CD4-positive, alpha-beta T cell treated with Interleukin-12 subunit alpha and Interleukin-12 subunit beta, for 1 hour (primary cell): Measurements from ENCODE around the gene HFE.
A peak's percentile ranks its signal among the peaks of the same experiment; 100 is the strongest.
"Not testable (repeated sequence)": the region's sequence is repeated elsewhere in the genome, so short reads cannot be mapped to it uniquely, and the experiment has no call there.

Experiments used
- DNase-seq: peaks from one replicate; pipeline ENCODE4 v3.0.0-alpha.2; 2020

The HFE gene

DNA sequence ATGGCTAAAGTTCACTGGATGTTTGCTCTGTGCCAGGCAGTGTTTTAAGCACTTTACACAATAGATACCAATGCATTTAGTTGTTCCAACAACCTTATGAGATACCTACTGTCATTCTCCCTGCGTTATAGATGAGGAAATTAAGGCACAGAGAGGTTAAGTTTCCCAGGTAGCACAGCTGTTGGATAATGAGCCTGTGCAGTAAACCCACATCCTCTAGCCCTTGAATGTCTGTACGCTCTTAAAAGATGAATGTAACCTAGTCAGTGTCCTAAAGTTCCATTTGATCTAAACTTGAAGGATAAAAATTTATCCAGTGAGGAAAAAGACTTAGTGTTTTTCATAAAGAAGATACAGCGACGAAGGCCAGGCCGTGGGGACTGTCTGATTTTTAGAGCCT, 28.0 kb downstream of the HFE start:
- no peak for DNase-seq

GRCh38 chr6:26116267-26116666, 29.0 kb downstream of the HFE start:
- no peak for DNase-seq

DNA sequence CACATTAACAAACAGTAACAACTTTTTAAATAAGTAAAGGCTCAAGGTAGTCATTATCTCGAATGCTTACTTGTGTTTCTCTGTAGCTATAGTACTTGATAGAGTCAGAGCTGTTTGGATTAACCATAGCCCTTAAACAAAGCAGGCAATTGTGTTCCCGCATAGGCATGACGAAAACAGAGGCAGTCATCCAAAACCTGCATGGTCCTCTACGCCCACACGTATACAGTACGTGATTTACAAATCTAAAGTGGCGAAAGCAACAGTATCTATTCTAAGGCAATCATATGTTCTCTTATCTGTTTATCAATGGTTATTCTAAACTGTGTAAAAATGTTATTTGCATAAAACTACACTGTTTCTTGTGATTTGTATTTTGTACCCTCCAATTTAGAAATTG, 31.8 kb downstream of the HFE start:
- no peak for DNase-seq

GRCh38 chr6:26120115-26120514, 32.9 kb downstream of the HFE start:
- DNase-seq, result not testable (repeated sequence)

- no peak for DNase-seq
These were observed 33.5 kb downstream of the HFE start for GRCh38 chr6:26120807-26121140.

DNA sequence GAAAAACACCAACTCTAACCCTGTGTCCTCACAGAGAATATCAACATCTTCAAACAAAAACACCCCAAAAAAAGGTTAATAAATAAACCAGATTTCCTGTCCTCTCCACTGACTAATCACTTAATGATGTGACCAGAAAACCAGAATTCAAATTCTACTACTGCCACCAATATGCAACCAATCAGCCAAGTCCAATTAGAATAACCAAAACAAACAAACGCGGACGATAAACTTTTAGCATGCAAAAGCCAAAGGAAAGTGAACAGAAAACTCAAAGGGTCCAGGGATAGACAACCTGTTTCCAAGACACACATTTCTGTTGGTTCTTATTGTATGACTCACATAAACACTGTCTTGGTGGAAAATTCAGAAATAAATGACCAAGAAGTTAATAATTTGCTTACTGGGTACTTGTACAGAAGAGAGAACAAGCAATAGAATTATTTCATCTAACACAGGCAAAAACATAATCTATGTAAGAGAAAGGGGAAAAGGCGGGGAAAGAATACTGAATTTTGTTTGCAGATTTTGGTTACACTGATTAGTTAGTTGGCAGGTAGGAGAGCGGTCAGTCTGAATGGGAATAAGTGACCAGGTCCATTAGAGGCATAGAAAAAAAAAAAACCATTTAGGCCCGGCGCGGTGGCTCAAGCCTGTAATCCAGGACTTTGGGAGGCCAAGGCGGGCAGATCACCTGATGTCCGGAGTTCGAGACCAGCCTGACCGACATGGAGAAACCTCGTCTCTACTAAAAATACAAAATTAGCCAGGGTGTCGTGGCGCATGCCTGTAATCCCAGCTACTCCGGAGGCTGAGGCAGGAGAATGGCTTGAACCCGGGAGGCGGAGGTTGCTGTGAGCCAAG, 34.1 kb downstream of the HFE start:
- no peak for DNase-seq

- no peak for DNase-seq
These were observed 34.8 kb downstream of the HFE start for GRCh38 chr6:26122005-26122388.

DNA sequence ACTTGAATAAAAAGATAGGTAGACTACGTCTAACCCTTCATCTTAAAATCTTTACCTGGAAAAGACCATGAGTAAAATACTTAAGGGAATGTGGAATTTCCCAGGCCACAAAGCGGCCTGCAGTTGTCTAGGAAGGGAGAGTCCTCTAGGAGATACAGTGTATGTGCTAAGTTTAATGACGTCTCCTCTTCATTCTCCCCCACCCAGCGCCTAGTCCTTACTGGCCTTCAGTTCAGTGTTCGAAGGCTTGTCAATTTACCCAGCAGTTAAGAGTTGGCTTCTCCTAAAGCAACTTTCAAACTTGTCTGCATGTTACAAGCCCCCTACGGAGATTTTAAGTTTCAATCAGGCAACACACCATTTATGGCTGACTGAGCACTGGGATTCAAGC, 35.2 kb downstream of the HFE start:
- DNase-seq, result no peak

GRCh38 chr6:26122793-26123674, 35.8 kb downstream of the HFE start:
- DNase-seq, result peak; percentile 97

DNA sequence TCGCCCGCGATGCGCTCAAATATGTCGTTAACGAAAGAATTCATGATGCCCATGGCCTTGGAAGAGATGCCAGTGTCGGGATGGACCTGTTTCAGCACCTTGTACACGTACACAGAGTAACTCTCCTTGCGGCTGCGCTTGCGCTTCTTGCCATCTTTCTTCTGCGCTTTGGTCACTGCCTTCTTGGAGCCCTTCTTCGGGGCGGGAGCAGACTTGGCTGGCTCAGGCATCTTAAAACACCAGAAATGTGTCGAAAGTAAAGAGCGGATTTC, 36.4 kb downstream of the HFE start:
- no peak for DNase-seq

DNA sequence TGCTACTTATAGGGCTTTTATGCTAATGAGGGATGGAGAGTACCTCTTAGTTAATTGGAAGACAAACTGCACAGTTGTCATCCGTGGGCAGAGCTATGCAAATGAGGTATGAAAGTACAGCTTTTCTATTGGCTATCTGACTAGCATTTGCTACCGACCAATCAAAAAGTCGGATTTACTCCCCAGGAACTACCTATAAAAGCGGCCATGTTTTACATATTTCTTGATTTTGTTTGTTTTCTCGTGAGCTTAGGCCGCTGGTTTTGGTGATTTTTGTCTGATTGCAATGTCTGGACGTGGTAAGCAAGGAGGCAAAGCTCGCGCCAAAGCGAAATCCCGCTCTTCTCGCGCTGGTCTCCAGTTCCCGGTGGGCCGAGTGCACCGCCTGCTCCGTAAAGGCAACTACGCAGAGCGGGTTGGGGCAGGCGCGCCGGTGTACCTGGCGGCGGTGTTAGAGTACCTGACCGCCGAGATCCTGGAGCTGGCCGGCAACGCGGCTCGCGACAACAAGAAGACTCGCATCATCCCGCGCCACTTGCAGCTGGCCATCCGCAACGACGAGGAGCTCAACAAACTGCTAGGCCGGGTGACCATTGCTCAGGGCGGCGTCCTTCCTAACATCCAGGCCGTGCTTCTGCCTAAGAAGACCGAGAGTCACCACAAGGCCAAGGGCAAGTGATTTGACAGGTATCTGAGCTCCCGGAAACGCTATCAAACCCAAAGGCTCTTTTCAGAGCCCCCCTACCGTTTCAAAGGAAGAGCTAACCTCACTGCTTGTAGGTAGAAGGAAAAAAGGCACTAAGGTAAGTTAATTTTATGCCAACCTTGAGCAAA, 36.9 kb downstream of the HFE start:
- DNase-seq, result peak; percentile 95

GRCh38 chr6:26124781-26125685, 37.8 kb downstream of the HFE start:
- no peak for DNase-seq

DNA sequence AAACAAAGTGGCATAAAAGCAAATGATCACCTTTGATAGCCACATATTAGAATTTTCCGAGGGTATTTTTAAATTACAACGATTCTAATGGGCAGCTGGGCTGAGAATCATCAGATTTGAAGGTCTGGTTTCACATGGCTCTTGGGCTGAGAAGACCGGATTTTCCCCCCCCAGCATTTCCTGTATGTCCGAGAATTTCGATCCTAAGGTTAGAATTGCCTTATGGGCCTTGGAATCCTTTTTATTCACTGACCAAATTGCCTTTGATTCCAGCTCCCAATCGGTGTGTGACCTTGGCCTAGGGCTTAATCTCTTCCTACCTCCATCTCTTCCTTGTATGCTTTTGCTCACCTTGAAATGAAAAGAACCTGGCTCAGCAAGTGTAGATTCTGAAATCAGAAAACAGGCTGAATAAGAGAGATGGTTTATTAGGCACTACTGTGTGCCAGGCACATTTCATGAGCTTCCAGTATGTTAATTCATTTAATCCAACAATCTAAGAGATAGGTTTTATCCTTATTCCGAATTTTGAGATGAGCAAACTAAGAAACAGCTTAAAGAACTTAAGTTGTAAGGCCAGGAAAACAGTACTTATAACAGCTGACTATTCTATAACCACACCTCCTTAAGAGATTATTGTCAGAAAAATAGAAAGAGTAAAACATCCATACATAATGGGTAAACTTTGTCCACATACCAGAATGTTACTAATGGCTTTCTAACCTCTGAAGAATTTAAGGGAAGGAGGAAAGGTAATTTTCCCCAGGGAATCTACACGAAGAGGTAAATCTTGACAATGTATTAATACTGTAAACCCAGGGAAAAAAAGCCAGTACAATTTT, 39.4 kb downstream of the HFE start:
- DNase-seq, result no peak

GRCh38 chr6:26128013-26128771, 41.0 kb downstream of the HFE start:
- no peak for DNase-seq

- no peak for DNase-seq
These were observed 42.4 kb downstream of the HFE start for GRCh38 chr6:26129656-26130055.

DNA sequence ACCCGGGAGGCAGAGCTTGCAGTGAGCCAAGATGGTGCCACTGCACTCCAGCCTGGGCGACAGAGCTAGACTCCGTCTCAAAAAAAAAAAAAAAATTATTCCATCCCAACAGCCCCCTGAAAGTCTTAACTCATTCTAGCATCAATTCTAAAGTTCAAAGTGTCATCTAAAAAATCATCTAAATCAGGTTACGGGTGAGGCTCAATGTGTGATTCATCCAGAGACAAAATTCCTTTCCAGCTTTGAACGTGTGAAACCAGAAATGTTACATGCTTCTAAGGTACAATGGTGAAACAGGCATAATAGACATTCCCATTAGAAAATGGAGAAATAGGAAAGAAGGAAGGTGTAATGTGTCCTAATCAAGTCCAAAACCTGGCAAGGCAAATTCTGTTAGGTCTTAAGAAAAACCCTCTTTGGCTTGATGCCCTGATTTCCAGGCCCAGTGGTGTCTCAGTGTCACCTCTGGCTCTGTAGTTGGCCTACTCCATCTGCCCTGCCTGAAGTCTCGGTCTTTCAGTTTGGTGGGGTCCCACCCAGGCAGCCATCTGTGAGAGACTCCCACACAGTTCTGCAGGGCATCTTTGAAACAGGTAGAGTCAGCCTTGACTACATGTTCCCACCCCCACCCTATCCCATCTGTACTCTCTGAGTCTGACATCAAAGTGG, 43.5 kb downstream of the HFE start:
- no peak for DNase-seq

- DNase-seq, result no peak
These were observed 44.4 kb downstream of the HFE start for GRCh38 chr6:26131618-26132017.

DNA sequence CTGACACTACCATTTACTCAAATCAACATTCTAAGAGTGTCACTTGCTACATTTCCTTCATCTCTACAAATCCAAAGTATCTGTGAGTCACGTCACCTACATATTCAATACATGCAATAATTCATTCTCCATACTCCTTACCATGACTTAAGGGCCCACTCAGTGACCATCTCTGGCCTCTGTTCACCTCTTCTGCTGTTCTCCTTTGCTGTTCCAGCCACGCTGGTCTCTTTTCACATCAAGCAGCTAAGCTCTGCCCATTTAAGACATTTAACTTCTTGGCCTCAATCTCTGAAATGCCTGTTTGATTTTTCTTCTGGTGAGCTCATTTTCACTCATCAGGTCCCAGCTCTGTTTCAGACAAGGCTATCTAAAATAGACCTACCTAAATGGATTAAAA, 46.5 kb downstream of the HFE start:
- no peak for DNase-seq

- DNase-seq, result no peak
These were observed 49.1 kb downstream of the HFE start for GRCh38 chr6:26136321-26136720.
